HCT116 (cell line): ENCODE measurements around the gene CHCT1. TPM values are rescaled to one million over a fixed set of nuclear protein-coding genes. Genes with fewer than 3 reads are reported as not detected.

ENCODE experiments used
- ATAC-seq: fragments of 200-7000 bp; cut with Tn5 transposase; 2 replicates; pipeline ENCODE4 v1.9.1; 2020; ENCODE audit warnings: mild to moderate bottlenecking, moderate library complexity
- BruUV-seq: library from RNA; stranded (reverse); fragments of 400-500 nt; replicated peaks from 2 replicates; lab custom pipeline; 2021; lab: Mats Ljungman, UMichigan
- CTCF ChIA-PET: fragments of 300-600 bp; sonication (Branson Sonifier 250); formaldehyde crosslinking; loops from one replicate; lab custom pipeline; 2021; ENCODE audit warnings: antibody characterized with exemption; lab: Charles Lee
- POLR2A ChIA-PET: fragments of 300-600, 350-600 bp; sonication (Branson Sonifier 250); formaldehyde crosslinking; loops from one replicate; lab custom pipeline; 2021; ENCODE audit warnings: antibody characterized with exemption; lab: Charles Lee
- RAD21 ChIA-PET, 2 experiments: fragments of 300-600 bp; sonication (Branson Sonifier 250); formaldehyde crosslinking; loops; one replicate each; lab custom pipeline; 2023; ENCODE audit warnings: low total read pairs in 2 of 2; ENCODE audit not compliant: uncharacterized antibody in 2 of 2, unreplicated experiment in 2 of 2, low non-redundant PET in 1 of 2; lab: Charles Lee
- DNase-seq: peaks from one replicate; pipeline ENCODE4 v3.0.0-alpha.2; 2010; ENCODE audit warnings: low read depth, low spot score
- H2AFZ ChIP-seq: fragments of 200-600 bp; shearing (Covaris generic), sonication (generic); 2 replicates; pipeline ENCODE4 v1.6.1; 2017; ENCODE audit warnings: low read depth, mixed run types, mixed read lengths, antibody characterized with exemption, low read length; ENCODE audit not compliant: poor library complexity, severe bottlenecking
- H3K27ac ChIP-seq: 2 replicates; pipeline ENCODE4 v1.5.1; 2012; ENCODE audit warnings: low read depth, low read length
- H3K27me3 ChIP-seq: fragments of 200-600 bp; sonication (generic); 2 replicates; pipeline ENCODE4 v1.6.1; 2016; ENCODE audit warnings: mixed run types, low read length, mixed read lengths; ENCODE audit not compliant: insufficient read depth
- H3K36me3 ChIP-seq, 2 experiments: fragments of 200-500 bp in 1 of 2; fragments of 200-600 bp in 1 of 2; sonication (Bioruptor generic) in 1 of 2; sonication (generic) in 1 of 2; 2 replicates each; pipeline versions ENCODE4 v1.5.1 to v1.6.1; 2014 to 2016; ENCODE audit warnings: low read length in 2 of 2, inconsistent platforms in 1 of 2, mixed read lengths in 1 of 2, mixed run types in 1 of 2; ENCODE audit not compliant: insufficient read depth in 2 of 2, control insufficient read depth in 1 of 2
- H3K4me1 ChIP-seq, 2 experiments: fragments of 200-600 bp in 1 of 2; sonication (generic) in 1 of 2; 2 replicates each; pipeline versions ENCODE4 v1.5.1 to v1.6.1; 2012 to 2017; ENCODE audit warnings: low read length in 2 of 2, inconsistent platforms in 1 of 2, mild to moderate bottlenecking in 1 of 2, mixed read lengths in 1 of 2, mixed run types in 1 of 2, moderate library complexity in 1 of 2; ENCODE audit not compliant: insufficient read depth in 2 of 2, control insufficient read depth in 1 of 2
- H3K4me2 ChIP-seq: fragments of 200-600 bp; sonication (generic); 2 replicates; pipeline ENCODE4 v1.6.1; 2017; ENCODE audit warnings: mixed run types, low read length, mixed read lengths
- H3K4me3 ChIP-seq, 2 experiments: fragments of 200-600 bp in 1 of 2; sonication (generic) in 1 of 2; replicated peaks in 1 of 2; 2 replicates each; pipeline ENCODE4 v1.5.1; 2011 to 2016; ENCODE audit warnings: low read length in 2 of 2, control low read depth in 1 of 2, low read depth in 1 of 2, mild to moderate bottlenecking in 1 of 2, mixed read lengths in 1 of 2, mixed run types in 1 of 2
- H3K79me2 ChIP-seq: fragments of 200-600 bp; sonication (generic); 2 replicates; pipeline ENCODE4 v1.6.1; 2017; ENCODE audit warnings: mild to moderate bottlenecking, mixed run types, low read length, moderate library complexity, mixed read lengths; ENCODE audit not compliant: insufficient read depth
- H3K9ac ChIP-seq: fragments of 200-600 bp; sonication (generic); 2 replicates; pipeline ENCODE4 v1.6.1; 2016; ENCODE audit warnings: low read length, mixed read lengths
- H3K9me2 ChIP-seq: fragments of 200-600 bp; sonication (generic), shearing (Covaris generic); 2 replicates; pipeline ENCODE4 v1.6.1; 2017; ENCODE audit warnings: mixed run types, mild to moderate bottlenecking, moderate library complexity; ENCODE audit not compliant: insufficient read depth
- H3K9me3 ChIP-seq, 2 experiments: fragments of 200-500 bp in 1 of 2; fragments of 200-600 bp in 1 of 2; sonication (Bioruptor generic) in 1 of 2; sonication (generic) in 1 of 2; 2 replicates each; pipeline ENCODE4 v1.6.1; 2014 to 2017; ENCODE audit warnings: low read length in 2 of 2, mixed read lengths in 2 of 2, inconsistent platforms in 1 of 2, low read depth in 1 of 2, mild to moderate bottlenecking in 1 of 2, mixed run types in 1 of 2, moderate library complexity in 1 of 2; ENCODE audit not compliant: control insufficient read depth in 1 of 2, insufficient read depth in 1 of 2
- H4K20me1 ChIP-seq: fragments of 200-600 bp; sonication (generic), shearing (Covaris generic); 2 replicates; pipeline ENCODE4 v1.6.1; 2017; ENCODE audit warnings: mixed run types, mild to moderate bottlenecking, moderate library complexity; ENCODE audit not compliant: insufficient read depth
- EGR1 ChIP-seq: IDR thresholded peaks from 2 replicates; pipeline ENCODE4 v1.6.1; 2012; ENCODE audit warnings: low read depth
- ELF1 ChIP-seq: IDR thresholded peaks from 2 replicates; pipeline ENCODE4 v1.6.1; 2012; ENCODE audit warnings: low read depth, borderline replicate concordance
- JUND ChIP-seq: IDR thresholded peaks from 2 replicates; pipeline ENCODE4 v1.6.1; 2012
- REST ChIP-seq: IDR thresholded peaks from 2 replicates; pipeline ENCODE4 v1.6.1; 2012; ENCODE audit warnings: low read depth
- SRF ChIP-seq: IDR thresholded peaks from 2 replicates; pipeline ENCODE4 v1.6.1; 2012; ENCODE audit warnings: low read depth
- intact Hi-C: fragments of 100-400 bp; cut with micrococcal nuclease; formaldehyde crosslinking; loops from 2 replicates; pipeline ENCODE4 v1.10.0; 2022
- total RNA-seq: library from RNA; stranded (reverse); gene quantifications from one replicate; pipeline ENCODE4 v1.2.1, GENCODE V29; 2021; ENCODE audit not compliant: unreplicated experiment

The CHCT1 gene
- total RNA-seq, 1 experiment from 2014 or later, result not detected

- no peaks in the 10 kb centered on the region for H3K9me3 ChIP-seq
- peaks cover 0 to 9% of the 10 kb centered on the region in 2 experiments; a peak in 2 of 4 replicates for H3K36me3 ChIP-seq
- POLR2A ChIA-PET, result no interaction called here
- ATAC-seq (no peak), DNase-seq (no peak)
- H3K9ac ChIP-seq, result no peak overlapping the region
- H3K79me2 ChIP-seq, result no peaks in the 10 kb centered on the region
- no peaks in the 10 kb centered on the region for H3K9me2 ChIP-seq
- RAD21 ChIA-PET, result no interaction called here
- CTCF ChIA-PET, result no interaction called here
- no peak overlapping the region for H3K27ac ChIP-seq
- H3K4me2 ChIP-seq, result no peak overlapping the region
- peaks cover 10% of the 10 kb centered on the region in 2 experiments for H3K4me1 ChIP-seq
- H3K27me3 ChIP-seq, result no peaks in the 10 kb centered on the region
- H4K20me1 ChIP-seq, result no peaks in the 10 kb centered on the region
- TF ChIP-seq REST (no peak), SRF (no peak), EGR1 (no peak), JUND (no peak)
- H3K4me3 ChIP-seq, result no peak overlapping the region
- intact Hi-C loops, result no loop called here
- no peak overlapping the region for H2AFZ ChIP-seq
- no TSS peak for BruUV-seq
Measured at GRCh38 chr17:60468371-60468770, 46.1 kb downstream of the CHCT1 start.

DNA sequence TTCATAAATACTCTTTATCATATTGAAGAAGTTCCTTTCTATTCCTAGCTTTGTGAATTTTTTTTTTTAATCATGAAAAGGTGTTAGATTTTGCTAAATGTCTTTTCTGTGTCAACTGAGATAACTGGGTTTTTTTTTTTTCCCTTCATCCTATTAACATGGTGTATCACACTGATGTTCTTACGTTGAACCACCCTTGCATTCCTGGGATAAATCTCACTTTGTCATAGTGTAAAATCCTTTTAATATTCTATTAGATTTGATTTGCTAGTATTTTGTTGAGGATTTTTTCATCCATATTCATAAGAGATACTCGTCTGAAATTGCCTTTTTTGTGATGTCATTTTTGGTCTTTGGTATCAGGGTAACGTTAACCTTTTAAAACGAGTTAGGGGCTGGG, 49.2 kb downstream of the CHCT1 start:
- Histone ChIP-seq H3K79me2 (no peaks in the 10 kb centered on the region), H2AFZ (no peak overlapping the region)
- TF ChIP-seq ELF1, result no peak
- TF ChIP-seq, all 23 proteins: peak for 0
- DNase-seq, result no peak
- ATAC-seq, result no peak
- Histone ChIP-seq H3K9me2 (no peaks in the 10 kb centered on the region), H3K4me2 (no peak overlapping the region), H3K9me3 (no peaks in the 10 kb centered on the region), H3K27me3 (no peaks in the 10 kb centered on the region), H3K4me1 (peaks cover 10% of the 10 kb centered on the region in 2 experiments), H3K27ac (no peak overlapping the region), H3K4me3 (no peak overlapping the region), H3K36me3 (no peaks in the 10 kb centered on the region; a peak in 1 of 4 replicates), H3K9ac (no peak overlapping the region), H4K20me1 (no peaks in the 10 kb centered on the region)
- POLR2A ChIA-PET, result no interaction called here
- intact Hi-C loops, result no loop called here
- CTCF ChIA-PET, result no interaction called here
- no TSS peak for BruUV-seq
- RAD21 ChIA-PET, result no interaction called here
